Measurements from ENCODE around the gene PODNL1.
A peak's percentile ranks its signal among the peaks of the same experiment; 100 is the strongest.

Gene PODNL1

DNA sequence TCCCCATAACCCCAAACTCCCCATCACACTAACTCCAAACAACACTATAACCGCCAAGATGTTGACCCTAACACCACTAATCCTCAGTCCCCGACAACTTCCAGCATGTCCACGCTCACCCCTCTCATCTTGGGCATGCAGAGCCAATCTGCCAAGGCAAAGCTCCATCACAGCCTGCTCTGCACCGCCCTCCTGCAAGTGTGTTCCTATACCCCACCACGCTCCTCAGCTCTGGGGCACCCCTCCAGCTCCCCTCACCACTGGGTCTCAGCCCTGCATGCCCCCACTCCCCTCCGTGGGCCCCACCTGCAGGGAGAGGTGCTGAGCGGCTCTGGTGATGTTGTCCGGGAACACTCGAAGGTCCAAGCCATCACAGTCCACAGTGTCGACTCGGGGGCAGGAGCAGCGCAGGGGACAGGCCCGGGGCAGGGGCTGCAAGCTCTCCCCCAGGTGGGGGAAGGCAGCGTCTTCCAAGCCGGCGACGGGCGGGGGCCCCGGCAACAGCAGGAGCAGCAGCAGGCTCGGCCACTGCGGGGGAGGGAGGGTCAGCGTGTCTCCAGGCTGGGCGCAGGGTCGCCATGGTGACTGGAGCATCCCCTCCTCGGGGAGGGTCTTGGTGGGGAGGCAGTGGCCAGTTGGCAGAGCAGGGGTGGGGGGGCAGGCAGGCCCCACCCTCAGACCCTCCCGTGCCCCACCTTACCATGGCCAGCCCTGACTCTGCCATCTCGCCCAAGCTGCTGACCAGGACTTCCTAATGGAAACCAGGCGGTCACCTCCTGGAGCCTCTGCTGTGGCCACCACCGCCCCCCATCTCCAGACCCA is 527 bp downstream of the PODNL1 start:
- peak overlapping the region; percentile 29 for H3K4me3 ChIP-seq (ENCODE audit: low read length)
- peak overlapping the region; percentile 1 for H2AFZ ChIP-seq (ENCODE audit: low read depth, low read length)
- peaks cover 24% of the 10 kb centered on the region for H3K4me1 ChIP-seq (ENCODE audit: insufficient read depth, low read length)
- no peaks in the 10 kb centered on the region for H3K27me3 ChIP-seq (ENCODE audit: insufficient read depth, low read length)
- no peaks in the 10 kb centered on the region for H3K9me3 ChIP-seq (ENCODE audit: low read length)
- no peaks in the 10 kb centered on the region for H3K36me3 ChIP-seq (ENCODE audit: insufficient read depth, low read length)

DNA sequence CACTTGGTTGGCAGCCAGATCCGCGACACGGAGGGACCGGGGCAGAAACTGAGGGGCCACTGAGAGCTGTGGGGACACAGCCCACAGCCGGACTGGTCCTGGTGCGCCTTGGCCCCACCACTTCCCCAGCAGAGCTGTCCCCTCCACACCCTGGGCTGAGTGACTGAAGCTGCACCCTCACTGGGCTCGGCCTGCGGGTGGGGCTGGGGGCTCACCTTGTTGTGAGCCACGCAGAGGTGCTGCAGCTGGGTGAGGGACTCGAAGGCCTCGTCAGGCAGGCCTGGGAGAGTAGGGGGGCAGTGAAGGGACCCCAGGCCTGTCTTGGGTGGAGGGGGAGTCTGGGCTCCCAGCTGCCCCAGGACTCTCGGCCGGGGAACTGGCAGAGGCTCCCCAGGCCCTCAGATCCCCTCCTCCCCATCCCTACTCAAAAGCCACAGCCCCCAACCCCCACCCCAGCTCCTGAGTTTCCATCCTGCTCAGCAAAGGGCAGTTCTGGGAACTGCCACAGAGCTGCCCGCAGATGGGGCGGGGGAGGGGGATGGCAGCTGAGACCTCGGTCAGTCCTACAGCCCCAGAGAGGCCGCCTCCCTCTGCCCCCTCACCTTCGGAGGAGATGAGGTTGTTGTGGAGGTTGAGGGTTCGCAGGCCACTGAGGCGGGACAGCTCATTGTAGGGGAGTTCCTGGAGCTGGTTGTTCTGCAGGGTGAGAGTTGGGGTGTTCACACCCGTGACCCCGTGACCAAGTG is 2.3 kb downstream of the PODNL1 start:
- peaks cover 24% of the 10 kb centered on the region for H3K4me1 ChIP-seq (ENCODE audit: insufficient read depth, low read length)
- H3K36me3 ChIP-seq (ENCODE audit: insufficient read depth, low read length) = no peaks in the 10 kb centered on the region
- no peaks in the 10 kb centered on the region for H3K9me3 ChIP-seq (ENCODE audit: low read length)
- H3K4me3 ChIP-seq (ENCODE audit: low read length) = no peak overlapping the region
- no peak overlapping the region for H2AFZ ChIP-seq (ENCODE audit: low read depth, low read length)
- H3K27me3 ChIP-seq (ENCODE audit: insufficient read depth, low read length) = no peaks in the 10 kb centered on the region

DNA sequence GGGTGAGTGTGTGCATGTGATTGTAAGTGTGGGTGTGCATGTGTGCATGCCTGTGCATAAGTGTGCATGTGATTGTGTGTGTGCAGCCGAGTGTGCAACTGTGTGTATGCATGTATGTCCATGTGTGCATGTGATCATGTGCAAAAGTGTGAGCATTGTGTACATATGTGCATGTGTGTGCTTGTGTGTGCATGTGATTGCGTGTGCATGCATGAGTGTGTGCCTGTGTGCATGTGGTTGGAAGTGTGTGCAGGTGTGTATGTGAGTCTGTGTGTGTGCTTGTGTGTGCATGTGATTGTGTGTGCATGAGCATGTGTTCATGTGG is 3.5 kb downstream of the PODNL1 start:
- H3K4me1 ChIP-seq (ENCODE audit: insufficient read depth, low read length) = peaks cover 24% of the 10 kb centered on the region
- H3K36me3 ChIP-seq (ENCODE audit: insufficient read depth, low read length) = peaks cover 4% of the 10 kb centered on the region
- H3K27me3 ChIP-seq (ENCODE audit: insufficient read depth, low read length) = no peaks in the 10 kb centered on the region
- H3K9me3 ChIP-seq (ENCODE audit: low read length) = no peaks in the 10 kb centered on the region
- H3K4me3 ChIP-seq (ENCODE audit: low read length) = no peak overlapping the region
- H2AFZ ChIP-seq (ENCODE audit: low read depth, low read length) = no peak overlapping the region

DNA sequence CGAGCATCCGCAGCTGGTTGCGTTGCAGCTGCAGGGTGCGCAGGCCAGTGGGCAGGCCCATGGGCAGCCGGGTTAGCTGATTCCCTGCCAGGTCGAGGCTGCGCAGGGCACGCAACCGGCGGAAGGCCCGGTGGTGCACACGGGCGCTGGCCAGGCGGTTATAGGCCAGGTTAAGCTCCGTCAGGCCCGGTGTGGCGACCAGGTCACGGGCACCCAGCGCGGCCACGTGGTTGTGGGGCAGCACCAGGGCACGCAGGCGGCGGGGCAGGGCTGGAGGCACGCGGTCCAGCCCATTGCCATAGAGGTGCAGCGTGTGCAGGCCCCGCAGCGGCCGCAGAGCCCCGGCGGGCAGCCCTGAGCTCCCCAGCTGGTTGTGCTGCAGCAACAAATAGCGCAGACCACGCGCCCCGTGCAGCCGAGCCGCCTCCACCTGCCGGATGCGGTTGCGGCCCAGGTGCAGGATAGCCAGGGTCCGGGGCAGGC is 5.3 kb downstream of the PODNL1 start:
- Histone ChIP-seq H3K9me3 (ENCODE audit: low read length) (no peaks in the 10 kb centered on the region), H2AFZ (ENCODE audit: low read depth, low read length) (no peak overlapping the region), H3K27me3 (ENCODE audit: insufficient read depth, low read length) (no peaks in the 10 kb centered on the region), H3K4me3 (ENCODE audit: low read length) (no peak overlapping the region), H3K36me3 (ENCODE audit: insufficient read depth, low read length) (peaks cover 8% of the 10 kb centered on the region), H3K4me1 (ENCODE audit: insufficient read depth, low read length) (peaks cover 20% of the 10 kb centered on the region)

DNA sequence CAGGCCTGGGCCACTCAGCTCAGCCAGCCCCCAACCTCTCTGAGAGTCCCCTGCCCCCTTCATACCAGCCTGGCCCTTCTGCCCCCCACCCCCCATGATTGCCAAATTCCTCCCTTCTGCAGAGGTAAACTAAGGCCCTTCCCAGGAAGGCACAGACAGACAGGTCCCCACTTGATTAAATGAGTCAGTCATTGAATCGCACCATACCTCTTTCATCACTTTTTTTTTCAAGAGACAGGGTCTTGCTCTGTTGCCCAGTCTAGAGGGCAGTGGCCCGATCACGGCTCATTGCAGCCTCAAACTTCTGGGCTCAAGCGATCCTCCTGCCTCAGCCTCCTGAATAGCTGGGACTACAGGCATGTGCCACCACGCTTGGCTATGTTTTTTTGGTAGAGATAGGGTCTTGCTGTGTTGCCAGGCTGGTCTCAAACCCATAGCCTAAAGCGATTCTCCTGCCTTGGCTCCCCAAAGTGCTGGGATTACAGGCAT is 6.0 kb downstream of the PODNL1 start:
- Histone ChIP-seq H3K4me3 (ENCODE audit: low read length) (no peak overlapping the region), H2AFZ (ENCODE audit: low read depth, low read length) (no peak overlapping the region)

DNA sequence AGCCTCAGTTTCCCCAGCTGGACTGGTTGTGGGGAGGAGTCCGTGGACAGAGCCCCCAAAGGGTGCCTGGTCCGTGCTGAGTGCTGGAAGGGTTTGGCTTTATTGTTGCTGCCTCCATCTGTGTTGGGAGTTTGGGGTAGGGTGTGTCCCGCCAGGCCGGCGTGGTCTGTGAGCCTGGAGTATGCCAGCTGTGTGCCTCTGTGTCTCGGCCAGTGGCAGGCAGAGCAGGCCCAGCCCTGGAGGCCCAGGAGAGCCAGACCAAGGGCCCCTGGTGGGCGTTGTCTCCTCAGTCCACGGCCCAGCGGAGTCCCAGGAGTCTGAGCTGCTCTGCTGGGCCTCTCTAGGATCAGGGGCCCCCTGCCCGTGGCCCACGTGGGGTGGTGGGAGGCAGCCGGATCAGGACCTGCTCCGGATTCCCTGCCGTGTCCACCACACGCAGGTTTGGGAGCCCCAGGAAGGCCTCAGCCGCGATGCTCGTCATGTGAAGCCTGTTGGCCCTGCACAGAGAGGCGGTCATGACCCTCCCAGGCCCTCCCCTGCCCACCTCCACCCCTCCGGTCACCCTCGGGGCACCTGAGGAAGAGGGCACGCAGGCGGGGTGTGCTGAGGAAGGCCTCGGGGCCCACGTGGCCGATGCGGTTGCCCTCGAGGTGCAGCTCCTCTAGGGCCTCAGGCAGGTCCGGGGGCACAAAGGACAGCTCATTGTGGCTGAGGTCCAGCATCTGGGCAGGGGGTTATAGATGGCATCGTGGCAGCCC is 6.6 kb downstream of the PODNL1 start:
- H3K4me3 ChIP-seq (ENCODE audit: low read length) = no peak overlapping the region
- peaks cover 19% of the 10 kb centered on the region for H3K36me3 ChIP-seq (ENCODE audit: insufficient read depth, low read length)
- H3K27me3 ChIP-seq (ENCODE audit: insufficient read depth, low read length) = no peaks in the 10 kb centered on the region
- no peaks in the 10 kb centered on the region for H3K9me3 ChIP-seq (ENCODE audit: low read length)
- peaks cover 12% of the 10 kb centered on the region for H3K4me1 ChIP-seq (ENCODE audit: insufficient read depth, low read length)
- no peak overlapping the region for H2AFZ ChIP-seq (ENCODE audit: low read depth, low read length)

More for the DNA sequence above, 6.0 kb downstream of the PODNL1 start:
- H3K4me1 ChIP-seq (ENCODE audit: insufficient read depth, low read length) = peaks cover 13% of the 10 kb centered on the region
- H3K9me3 ChIP-seq (ENCODE audit: low read length) = no peaks in the 10 kb centered on the region
- no peaks in the 10 kb centered on the region for H3K27me3 ChIP-seq (ENCODE audit: insufficient read depth, low read length)
- H3K36me3 ChIP-seq (ENCODE audit: insufficient read depth, low read length) = peaks cover 13% of the 10 kb centered on the region

DNA sequence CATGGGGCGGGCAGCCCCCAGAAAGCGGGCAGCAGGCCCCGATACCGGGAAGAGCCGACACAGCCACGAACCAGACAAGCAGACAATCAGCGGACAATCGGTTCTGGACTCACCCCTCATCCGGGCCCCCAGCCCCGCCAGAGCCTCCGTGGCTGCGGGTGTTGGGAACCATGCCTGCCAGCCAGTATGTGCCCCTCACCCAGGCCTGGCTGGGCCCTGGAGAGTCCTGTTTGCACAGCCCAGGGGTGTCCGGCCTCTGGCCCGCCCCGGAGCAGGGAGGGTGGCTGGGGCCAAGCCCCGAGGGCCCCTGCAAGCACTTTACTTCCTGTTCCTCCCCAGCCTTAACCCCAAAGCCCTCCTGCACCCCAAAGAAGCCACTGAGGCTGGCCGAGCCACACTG is 7.8 kb downstream of the PODNL1 start:
- peaks cover under 1% of the 10 kb centered on the region for H3K4me1 ChIP-seq (ENCODE audit: insufficient read depth, low read length)

DNA sequence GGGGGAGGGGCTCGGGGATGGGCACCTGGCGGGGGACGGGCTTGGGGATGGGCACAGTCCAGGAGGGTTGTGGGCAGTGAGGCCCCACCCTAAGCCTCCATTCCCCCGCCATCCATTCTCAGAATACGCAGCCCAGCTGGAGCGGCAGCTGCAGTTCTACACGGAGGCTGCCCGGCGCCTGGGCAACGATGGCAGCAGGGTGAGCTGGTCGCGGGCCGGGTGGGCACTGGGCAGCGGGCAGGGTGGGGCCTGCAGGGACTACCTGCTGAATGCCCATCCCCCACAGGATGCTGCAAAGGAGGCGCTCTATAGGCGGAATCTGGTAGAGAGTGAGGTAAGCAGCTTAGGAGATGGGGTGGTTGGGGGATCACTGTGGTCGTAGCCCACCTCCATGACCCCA is 8.3 kb downstream of the PODNL1 start:
- Histone ChIP-seq H3K9me3 (ENCODE audit: low read length) (no peaks in the 10 kb centered on the region), H3K36me3 (ENCODE audit: insufficient read depth, low read length) (peaks cover 31% of the 10 kb centered on the region), H3K4me1 (ENCODE audit: insufficient read depth, low read length) (no peaks in the 10 kb centered on the region), H3K27me3 (ENCODE audit: insufficient read depth, low read length) (no peaks in the 10 kb centered on the region), H2AFZ (ENCODE audit: low read depth, low read length) (no peak overlapping the region), H3K4me3 (ENCODE audit: low read length) (no peak overlapping the region)

More for the DNA sequence above, 7.8 kb downstream of the PODNL1 start:
- Histone ChIP-seq H2AFZ (ENCODE audit: low read depth, low read length) (no peak overlapping the region), H3K36me3 (ENCODE audit: insufficient read depth, low read length) (peaks cover 26% of the 10 kb centered on the region), H3K4me3 (ENCODE audit: low read length) (no peak overlapping the region), H3K9me3 (ENCODE audit: low read length) (no peaks in the 10 kb centered on the region), H3K27me3 (ENCODE audit: insufficient read depth, low read length) (no peaks in the 10 kb centered on the region)

DNA sequence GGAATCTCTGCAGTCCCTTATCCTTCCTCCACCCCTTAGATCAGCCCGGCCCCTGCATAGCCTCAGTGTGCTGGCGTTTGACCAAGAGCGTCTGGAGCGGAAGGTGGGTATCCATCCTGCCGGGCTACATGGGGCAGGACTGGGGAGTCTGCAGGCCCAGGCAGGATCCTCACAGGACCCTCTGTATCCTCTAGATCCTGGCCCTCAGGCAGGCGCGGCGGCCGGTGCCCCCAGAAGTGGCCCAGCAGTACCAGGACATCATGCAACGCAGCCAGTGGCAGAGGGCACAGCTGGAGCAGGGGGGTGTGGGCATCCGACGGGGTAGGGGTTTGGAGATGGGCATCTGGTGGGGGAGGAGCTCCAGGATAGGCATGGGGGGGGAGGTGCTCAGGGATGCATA is 8.9 kb downstream of the PODNL1 start:
- Histone ChIP-seq H3K36me3 (ENCODE audit: insufficient read depth, low read length) (peaks cover 36% of the 10 kb centered on the region), H3K27me3 (ENCODE audit: insufficient read depth, low read length) (no peaks in the 10 kb centered on the region), H2AFZ (ENCODE audit: low read depth, low read length) (no peak overlapping the region), H3K4me1 (ENCODE audit: insufficient read depth, low read length) (no peaks in the 10 kb centered on the region), H3K9me3 (ENCODE audit: low read length) (no peaks in the 10 kb centered on the region), H3K4me3 (ENCODE audit: low read length) (no peak overlapping the region)

DNA sequence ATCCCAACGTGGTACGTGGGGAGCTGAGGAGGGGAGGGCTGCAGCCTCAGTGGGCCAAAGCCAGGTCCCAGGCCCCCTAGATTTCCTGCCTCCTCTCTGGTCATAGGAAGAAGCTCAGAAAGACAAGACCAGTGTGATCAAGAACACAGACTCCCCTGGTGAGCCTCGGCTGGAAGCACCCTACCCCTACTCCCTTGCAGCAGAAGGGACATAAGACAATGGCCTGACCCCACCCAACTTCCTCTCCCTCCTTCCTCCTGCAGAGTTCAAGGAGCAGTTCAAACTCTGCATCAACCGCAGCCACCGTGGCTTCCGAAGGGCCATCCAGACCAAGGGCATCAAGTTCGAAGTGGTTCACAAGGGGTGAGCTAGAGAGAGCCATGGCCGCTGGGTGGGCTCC is 11.5 kb downstream of the PODNL1 start:
- H3K9me3 ChIP-seq (ENCODE audit: low read length) = no peaks in the 10 kb centered on the region

DNA sequence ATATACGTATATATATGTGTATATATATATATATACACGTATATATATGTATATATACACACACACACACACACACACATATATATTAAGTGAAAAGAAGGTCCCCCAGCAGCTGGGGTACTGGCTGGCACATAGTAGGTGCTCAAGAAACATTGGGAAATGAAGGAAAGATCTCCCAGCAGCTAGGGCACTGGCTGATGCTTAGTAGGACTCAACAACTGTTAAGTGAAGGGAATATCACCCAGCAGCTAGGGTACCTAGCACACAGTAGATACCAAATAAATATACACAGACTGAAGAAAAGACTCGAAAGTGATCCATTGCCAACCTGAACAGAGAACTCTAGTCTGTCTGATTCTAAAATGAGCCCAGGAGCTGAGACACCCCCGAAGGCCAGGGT is 12.2 kb downstream of the PODNL1 start:
- H3K4me1 ChIP-seq (ENCODE audit: insufficient read depth, low read length) = no peaks in the 10 kb centered on the region
- H3K27me3 ChIP-seq (ENCODE audit: insufficient read depth, low read length) = no peaks in the 10 kb centered on the region
- H2AFZ ChIP-seq (ENCODE audit: low read depth, low read length) = no peak overlapping the region
- H3K9me3 ChIP-seq (ENCODE audit: low read length) = peaks cover 2% of the 10 kb centered on the region
- peaks cover 52% of the 10 kb centered on the region for H3K36me3 ChIP-seq (ENCODE audit: insufficient read depth, low read length)
- H3K4me3 ChIP-seq (ENCODE audit: low read length) = no peak overlapping the region

More for the DNA sequence above, 11.5 kb downstream of the PODNL1 start:
- H3K27me3 ChIP-seq (ENCODE audit: insufficient read depth, low read length) = no peaks in the 10 kb centered on the region
- no peaks in the 10 kb centered on the region for H3K4me1 ChIP-seq (ENCODE audit: insufficient read depth, low read length)
- peaks cover 46% of the 10 kb centered on the region for H3K36me3 ChIP-seq (ENCODE audit: insufficient read depth, low read length)
- H2AFZ ChIP-seq (ENCODE audit: low read depth, low read length) = no peak overlapping the region
- no peak overlapping the region for H3K4me3 ChIP-seq (ENCODE audit: low read length)

DNA sequence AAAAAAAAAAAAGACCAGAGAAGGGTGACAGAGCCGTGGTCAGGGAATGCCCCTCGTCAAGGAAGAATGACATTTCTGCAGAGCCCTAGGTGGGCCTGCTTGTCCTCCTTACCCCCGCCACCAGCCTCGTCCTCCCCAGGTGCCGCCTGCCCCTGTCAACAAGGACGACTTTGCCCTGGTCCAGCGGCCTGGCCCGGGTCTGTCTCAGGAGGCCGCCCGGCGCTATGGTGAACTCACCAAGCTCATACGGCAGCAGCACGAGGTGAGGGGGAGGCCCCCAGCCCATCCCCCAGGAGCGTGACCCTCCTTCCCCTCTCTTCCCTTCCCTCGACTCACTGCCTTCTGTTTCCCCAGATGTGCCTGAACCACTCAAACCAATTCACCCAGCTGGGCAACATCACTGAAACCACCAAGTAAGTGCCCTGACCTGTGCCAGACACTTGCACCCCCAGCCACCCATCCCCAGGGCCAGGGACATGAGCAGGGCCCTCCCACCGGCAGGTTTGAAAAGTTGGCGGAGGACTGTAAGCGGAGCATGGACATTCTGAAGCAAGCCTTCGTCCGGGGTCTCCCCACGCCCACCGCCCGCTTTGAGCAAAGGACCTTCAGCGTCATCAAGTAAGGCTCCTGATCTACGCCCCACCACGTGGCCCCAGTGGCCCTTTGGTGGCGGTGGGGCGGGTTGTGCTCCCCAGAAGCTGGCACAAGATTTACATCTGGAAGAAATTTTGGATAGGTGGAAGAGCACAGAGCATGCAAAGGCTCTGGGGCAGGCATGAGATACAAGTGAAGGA is 14.8 kb downstream of the PODNL1 start:
- H3K9me3 ChIP-seq (ENCODE audit: low read length) = peaks cover 7% of the 10 kb centered on the region
- H3K27me3 ChIP-seq (ENCODE audit: insufficient read depth, low read length) = no peaks in the 10 kb centered on the region
- H3K4me3 ChIP-seq (ENCODE audit: low read length) = no peak overlapping the region
- no peaks in the 10 kb centered on the region for H3K4me1 ChIP-seq (ENCODE audit: insufficient read depth, low read length)
- H2AFZ ChIP-seq (ENCODE audit: low read depth, low read length) = no peak overlapping the region
- H3K36me3 ChIP-seq (ENCODE audit: insufficient read depth, low read length) = peaks cover 66% of the 10 kb centered on the region
